IPS DF 4.7 (cell line): ENCODE results near the gene SCUBE1.
"Not testable (repeated sequence)": the region's sequence is repeated elsewhere in the genome, so short reads cannot be mapped to it uniquely, and the experiment has no call there.

Experiments
- DNase-seq: peaks from one replicate; pipeline ENCODE4 v3.0.0-alpha.2; 2013; ENCODE audit warnings: low spot score; ENCODE audit errors: extremely low read depth

SCUBE1 gene

DNA sequence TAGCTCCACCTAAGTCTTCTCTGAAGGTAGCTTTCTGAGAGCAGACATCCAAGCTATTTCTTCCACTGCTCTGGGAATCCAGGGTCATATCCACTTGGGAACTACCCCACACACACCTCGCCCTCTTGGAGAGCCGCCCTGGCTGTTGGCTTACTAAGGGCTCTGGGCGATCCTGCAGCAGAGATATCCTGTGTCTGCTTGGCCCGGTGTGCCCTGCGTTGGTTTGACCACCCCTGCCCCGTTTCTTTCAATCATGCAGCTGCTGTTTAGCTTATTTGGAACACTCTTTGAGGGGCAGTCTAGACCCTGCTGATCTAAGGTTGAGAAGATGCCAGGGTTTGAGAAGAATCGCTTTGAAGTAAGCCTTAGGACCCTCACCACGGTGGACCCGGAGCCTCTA, 17.4 kb upstream of the SCUBE1 start:
- no peak for DNase-seq

DNA sequence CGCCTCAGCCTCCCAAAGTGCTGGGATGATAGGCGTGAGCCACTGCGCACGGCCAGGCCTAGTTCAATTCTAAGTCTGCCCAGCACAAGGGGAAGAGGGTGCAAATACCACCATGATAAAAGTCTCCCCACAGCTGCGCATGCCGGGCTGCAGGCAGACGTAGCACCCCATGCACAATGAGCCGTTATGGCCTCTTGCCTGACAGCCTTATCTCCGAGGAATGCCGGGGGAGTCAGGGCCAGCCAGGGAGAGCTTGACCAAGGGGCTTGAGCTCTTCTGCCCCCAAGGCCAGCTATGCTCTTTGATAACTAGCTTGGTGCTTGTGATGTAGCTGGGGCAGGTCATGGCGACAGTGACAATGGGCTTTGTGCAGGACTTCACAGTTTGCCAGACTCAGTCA, 13.7 kb upstream of the SCUBE1 start:
- no peak for DNase-seq

DNA sequence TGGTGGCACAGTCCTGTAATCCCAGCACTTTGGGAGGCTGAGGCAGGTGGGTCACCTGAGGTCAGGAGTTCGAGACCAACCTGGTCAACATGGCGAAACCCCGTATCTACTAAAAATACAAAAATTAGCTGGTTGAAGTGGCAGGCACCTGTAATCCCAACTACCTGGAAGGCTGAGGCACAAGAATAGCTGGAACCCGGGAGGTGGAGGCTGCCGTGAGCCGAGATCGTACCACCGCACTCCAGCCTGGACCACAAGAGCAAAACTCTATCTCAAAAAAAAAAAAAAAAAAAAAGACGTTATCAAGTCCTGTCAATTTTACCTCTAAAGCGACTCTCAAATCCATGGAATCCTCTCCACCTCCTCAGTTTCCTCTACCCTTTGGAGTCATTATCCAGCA, 12.5 kb upstream of the SCUBE1 start:
- not testable (repeated sequence) for DNase-seq

DNA sequence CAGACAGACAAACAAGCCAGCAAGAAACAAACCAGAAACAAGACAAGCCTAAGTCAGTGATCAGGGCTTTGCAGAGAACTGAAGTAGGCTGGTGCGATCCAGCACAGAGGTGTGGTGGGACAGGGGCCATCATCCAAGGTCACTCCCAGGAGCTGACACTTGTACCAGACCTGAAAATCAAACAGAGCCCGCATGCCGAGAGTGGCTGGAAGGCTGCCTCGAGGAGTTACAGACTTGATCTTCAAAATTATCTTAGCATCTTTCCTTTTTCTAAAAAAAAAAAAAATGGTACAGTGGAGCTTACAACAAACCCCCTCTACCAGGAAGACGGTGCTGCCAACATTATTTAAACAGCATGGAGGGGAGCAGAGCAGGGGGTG, 8.8 kb upstream of the SCUBE1 start:
- no peak for DNase-seq

DNA sequence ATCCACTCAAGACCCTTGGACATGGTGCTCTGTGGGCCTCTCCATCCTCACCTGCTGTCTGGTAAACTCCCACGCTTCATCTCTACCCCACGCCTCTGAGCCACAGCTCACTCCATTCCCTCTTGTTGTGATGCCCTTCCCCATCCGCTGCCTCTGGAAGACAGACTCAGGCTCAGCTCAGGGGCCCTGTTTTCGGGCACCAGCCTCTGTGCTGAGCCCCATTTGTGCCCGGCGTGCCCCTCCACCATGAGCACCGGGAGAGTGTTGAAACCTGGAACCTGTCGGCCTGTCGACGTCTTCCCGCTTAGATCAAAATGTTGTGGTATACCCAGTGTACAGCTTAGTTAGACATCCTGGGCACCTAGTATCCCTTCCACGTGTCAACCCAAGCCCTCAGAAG, 6.5 kb upstream of the SCUBE1 start:
- no peak for DNase-seq

DNA sequence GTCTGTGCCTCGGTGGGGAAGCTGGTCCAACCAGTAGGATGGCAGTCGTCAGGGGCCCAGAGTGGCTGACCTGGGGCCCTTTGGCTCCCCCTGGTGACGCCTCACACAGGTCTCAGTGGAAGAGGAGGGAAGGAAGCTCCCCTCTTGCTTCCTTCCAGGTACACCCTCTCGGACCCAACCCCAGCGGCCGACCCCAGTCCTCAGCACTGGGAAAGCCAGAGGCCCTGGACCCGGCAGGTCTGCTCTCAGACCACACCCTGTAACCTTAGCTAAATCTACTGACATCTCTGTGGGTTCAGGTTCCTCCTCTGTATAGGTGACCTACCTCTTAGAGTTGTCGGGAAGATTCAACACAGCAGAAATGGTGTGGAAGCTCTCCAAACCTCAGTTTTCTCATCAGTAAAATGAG, 3.4 kb upstream of the SCUBE1 start:
- peak; percentile 53 for DNase-seq

DNA sequence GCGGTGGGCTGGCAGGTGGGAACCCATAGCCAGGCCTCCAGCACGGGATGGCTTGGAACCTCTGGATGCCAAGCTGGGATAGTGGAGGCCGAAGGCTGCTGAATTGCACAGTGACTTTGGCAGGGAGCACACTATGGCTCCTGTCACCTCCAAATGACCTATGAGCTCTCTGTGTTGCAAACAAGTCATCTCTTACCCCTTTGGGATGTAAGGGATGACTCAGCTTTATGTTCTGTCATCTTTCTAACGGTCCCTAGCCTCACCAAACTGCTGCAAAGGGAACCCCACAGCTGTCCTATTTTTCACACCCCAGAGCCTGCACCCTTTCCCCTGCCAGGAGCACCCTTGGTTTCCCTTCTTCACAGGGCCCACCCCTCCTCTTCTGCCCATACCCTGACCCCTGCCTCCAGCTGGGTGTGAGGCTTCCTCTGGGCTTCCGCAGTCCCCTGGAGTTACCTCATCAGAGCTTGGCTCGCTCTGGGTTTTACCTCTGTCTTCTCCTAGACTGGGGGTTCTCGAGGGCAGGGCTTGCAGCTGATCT, 2.7 kb upstream of the SCUBE1 start:
- DNase-seq = no peak

DNA sequence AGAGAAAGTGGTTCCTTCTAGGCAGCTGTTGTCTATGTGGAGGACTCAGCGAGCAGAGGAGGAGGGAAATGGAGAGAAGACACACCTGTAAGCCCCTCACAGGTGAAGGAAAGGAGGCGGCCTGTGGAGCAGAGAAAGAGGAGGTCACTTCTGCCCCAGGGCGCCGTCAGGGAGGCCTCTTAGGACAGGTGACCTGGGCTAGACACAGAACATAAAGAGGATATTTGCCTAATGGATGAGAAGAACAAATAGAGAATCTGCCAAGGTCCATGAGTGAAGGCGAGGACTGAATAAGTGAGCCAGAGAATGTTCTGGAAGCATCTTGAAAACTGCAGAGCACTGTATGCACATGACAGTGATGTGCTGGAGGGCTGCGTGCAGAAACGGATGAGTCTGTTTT, 2.2 kb upstream of the SCUBE1 start:
- no peak for DNase-seq

DNA sequence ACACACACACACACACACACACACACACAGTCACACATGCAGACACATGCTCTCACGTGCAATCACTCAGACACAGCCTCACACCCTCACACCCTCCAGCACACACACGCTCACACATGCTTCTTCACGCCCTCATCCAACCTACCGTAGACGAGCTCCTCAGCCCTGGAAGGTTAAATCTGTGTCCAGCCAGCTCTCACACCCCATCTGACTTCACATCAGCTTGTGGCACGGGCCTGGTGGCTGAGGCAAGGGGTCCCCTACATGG, 1.3 kb upstream of the SCUBE1 start:
- DNase-seq = no peak

DNA sequence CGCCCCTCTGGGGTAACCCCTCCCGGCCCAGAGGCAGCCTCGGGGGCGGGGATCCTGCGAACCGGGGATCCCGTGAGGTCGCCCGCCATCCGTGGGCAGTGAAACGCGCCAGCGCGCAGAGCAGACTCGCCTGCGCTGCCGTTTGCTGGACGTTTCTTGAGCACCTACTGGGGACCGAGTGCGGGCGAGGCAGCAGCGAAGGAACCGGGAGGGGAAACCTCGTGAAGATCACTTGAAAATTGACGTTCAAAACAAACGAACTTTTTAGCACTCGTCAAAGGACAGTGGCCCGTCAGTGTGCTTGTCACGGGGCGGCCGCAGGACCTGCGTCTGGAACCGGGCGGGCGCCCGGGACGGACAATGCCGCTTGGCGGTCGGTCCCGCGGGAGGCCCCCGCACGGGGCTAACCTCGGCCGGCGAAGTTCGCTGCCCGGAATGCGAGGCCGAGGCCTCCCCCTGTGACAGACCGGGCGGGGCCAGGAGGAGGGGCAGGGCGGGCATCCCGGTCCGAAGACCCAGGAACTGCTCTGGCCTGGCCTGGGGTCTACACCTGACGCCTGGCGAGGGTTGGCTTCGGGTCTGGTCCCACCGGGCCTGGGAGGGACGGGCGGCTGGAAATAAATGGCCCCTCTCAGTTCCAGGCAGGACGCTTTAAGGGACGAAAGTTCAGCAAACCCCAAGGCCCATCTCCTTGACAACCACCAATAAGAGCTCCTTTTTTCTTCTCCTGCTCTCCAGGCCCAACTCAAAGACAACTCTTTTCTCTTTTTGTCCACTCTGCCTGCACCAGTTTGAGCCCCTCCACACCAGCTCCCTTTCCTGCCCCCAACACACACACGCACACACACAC, 723 bp upstream of the SCUBE1 start:
- no peak for DNase-seq

DNA sequence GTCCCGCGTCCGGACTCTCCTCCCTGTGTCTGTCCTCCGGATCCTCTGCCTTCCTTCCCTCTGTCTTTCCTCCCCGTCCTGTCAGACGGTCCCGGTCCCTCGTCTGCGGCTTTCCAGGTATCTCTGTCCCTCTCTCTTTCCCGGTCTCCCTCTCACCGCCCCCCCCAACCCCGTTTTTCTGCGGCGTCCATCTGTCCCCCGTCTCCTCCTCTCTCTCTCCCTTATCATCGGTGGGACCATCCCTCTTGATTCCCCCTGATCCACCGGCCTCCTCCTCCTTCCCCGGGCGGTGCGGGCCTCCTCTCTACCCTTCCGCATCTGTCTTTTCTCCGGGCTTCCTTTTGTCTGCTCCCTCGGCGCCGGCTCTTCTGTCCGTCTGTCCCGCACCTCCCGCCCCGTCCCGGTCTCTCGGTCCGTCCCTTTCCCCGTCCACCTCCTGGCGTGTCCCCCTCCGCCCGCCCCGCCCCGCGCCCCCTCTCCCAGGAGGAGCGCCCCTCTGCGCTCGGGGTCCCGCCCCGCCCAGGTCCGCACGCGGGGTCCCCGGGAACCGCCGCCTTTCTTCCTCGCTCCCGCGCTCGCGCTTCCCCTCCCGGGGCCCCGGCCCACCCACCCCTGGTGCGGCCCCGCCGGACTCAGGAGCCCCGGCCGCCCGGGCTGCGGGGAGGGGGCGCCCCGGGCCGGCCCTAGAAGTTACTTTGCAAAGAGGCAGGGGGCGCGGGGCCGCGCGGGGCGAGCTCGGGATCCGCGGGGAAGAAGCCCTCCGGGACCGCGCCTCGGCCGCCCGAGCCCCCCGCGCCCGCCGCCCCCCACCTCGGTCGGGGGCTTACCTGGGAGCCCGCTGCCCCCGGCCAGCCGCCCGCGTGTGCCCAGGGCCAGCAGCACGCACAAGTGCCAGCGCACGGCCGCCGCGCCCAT, 568 bp downstream of the SCUBE1 start:
- DNase-seq = no peak

DNA sequence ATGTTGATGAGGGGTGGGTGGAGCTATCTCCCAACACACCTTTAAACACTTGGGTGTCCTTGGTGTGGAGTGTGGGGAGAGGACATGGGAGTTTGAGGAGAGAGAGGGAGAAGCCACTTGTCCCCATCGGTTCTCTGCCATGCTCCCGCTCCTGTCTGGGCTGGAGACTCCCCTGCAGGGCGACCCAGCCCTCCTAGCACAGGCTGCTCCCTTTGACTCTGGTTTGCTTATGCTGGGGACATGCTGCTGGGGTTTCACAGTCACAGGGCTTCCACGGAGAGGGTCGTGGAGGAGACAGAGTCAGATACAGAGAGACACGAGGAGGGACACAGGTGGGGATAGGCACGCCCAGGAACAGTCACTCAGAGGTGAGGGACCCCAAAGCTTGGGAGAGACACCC, 1.6 kb downstream of the SCUBE1 start:
- no peak for DNase-seq

DNA sequence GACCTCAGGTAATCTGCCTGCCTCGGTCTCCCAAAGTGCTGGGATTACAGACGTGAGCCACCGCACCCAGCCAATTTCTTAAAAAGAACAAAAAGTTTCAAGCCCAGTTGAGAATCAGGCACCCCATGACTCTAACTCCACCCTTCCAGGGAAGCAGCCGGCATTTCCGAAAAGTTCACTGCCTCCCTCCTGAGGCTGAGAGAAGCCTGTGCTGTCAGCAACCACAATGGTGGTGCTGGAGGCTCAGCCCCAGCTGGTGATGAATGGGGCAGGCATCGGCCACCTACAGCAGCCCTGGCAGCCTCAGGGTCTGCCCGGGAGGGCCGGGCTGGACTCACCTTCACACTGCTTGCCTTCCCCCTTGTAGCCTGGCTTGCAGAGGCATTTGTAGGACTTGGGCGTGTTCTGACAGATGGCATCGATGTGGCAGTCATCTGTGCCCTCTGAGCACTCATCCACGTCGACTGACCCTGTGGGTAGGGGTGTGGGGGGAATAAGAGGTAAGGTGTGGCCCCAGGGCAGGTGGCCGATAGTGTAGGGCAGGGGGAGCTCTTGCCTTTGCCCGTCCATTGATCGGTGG, 4.3 kb downstream of the SCUBE1 start:
- no peak for DNase-seq

DNA sequence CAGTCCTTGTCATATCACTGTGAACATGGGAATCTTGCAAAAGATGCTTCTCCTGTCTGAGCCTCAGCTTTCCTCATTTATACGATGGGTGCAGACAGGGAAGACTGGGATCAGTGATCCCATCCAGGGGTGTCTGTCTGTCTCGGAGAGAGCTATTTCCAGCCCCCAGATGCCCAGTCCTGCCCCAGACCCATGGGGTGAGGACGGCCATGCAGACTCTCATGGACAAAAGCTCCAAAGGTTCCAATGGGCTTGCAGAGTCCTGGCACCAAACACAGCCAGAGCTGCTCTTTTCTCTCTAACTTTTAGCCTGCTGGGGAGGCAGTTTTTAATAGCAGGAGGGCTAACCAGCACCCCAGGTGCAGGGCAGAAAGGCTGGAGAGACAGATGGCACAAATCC, 5.2 kb downstream of the SCUBE1 start:
- DNase-seq = no peak

DNA sequence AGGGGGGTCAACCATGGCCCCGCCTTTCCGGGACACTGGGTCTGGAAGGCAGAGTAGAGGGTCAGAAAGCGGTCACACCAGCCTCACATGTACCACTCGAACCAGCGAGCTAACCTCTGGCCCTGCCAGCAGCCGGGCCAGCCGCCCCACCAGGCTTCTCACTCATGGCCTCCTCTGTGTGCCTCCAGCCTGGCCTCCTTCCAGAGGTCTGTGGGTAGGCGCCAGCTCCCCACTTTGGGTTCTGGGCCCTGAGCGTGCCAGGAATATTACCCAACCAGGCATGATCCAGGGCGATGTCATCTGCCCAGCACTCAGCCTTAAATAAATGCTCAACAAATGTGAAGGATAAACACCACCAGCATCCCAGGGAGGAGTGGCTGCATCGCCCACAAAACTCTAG, 5.8 kb downstream of the SCUBE1 start:
- DNase-seq = no peak

DNA sequence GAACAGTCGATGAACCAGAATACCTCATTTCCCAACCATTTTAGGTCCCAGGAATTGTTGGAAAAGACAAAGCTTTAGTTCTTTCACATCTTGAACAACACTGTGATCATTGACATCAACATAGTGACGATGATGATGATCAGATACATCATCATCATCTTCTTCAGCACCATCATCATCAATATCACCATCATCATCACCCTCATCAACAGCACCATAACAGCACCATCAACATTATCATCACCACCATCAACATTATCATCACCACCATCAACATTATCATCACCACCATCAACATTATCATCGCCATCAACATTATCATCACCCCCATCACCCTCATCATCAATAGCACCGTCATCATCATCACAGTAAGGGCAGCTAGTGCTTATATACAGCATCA, 8.8 kb downstream of the SCUBE1 start:
- no peak for DNase-seq

DNA sequence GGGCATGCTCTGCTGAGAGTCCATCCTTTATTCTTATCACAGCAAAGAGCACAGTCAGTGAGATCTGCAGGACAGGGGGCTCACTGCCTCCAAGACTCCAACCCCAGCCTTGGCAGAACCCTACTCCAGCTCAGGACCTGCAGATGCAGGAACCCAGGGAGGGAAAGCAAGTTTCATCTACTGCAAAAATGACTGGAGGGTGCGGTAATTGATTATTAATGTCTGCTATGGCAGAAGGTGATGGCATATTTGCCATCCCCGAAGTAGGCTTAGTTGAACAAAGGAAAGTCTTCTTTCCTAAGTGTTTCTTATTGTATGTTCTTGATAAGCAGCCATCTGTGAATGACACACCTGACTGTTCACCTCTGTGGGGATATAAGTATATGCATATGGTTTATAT, 9.2 kb downstream of the SCUBE1 start:
- no peak for DNase-seq

DNA sequence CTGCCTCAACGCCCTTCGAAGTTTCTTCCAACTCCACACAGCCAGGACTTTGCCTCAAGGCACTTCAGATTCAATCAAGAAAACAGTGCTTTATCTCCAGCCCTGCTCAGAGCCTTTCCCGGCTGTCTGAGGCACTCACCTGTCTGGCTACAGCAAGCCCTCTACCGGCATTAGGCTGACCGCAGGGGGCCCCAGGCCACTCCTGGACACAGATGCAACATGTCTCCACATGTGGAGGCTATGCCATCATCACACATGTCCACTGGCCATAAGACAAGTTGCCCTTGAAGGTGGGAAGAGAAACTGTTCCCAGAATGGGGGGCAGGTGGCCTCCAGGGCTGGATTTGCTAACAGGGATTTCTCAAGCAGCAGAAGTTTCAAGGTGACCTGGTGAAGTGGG, 10.0 kb downstream of the SCUBE1 start:
- DNase-seq = no peak

DNA sequence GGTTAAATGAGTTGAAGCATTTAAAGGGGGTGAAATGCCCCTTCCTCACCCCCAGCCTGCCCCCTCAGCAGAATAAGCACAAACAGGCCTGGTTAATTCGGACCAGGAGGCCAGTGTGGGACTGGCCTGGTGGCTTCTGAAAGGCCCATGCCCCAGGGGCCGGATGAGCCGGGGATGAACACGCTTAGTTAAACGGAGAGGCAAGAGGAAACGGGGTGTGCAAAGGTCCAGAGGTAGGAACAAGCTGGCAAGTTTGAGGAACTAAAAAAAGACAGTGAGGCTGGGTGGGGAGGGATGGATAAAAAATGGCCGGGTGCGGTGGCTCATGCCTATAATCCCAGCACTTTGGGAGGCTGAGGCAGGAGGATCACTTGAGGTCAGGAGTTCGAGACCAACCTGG, 11.5 kb downstream of the SCUBE1 start:
- no peak for DNase-seq

DNA sequence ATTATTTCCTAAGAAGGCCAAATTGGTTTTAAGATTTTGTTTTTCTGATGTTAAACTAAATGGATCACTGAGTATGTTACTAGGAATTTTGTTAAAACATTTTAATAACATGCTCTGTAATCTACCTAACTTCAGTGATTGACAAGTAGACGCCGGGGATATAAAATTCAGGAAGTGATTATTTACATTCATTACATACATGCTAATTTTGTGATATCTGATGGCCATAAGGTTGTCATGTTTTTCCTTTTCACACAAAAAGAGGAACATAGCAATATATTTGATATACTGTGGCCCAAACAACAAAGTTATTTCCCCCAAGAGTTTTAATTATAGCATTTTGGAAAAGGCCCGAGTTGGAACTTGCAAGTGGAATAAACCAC, 12.1 kb downstream of the SCUBE1 start:
- no peak for DNase-seq

DNA sequence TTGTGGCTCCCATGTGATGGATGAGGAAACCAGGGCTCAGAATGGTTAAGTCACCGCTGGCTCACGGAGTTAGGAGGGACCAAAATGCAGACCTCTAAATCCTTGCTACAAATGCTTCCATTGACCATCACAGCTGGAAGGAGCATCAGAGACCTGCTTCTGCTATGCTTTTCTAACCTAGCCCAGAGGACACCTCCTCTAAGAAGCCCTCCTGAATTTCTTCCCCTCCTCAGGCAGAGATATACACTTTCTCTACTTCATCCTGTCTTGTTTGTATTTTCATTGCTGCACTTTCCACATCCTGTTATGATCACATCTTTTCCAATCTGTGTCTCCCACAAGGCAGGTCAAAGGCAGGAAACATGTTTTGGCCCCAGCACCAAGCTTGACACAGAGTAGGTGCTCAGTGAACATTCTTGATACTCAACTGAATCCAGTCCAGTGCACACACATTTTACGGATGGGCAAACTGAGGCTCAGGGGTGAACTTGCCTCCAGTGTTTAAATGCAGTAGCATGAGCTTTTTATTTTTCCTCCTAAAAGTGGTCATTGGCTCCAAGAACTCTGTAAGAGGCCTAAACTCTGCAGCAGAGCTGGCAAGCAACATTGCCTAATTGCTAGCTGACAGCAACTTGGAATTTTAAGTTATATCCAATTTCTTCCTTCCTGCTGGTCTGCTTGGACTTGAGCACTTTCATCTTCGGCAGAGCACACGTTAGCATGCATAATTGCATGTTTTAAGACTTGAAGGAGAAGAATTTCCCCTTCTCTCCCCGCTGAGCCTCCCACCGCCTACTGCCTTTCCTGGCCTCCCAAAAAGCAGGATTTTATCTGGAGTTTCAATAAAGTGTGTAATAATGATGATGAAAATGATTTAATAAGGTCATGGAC, 12.7 kb downstream of the SCUBE1 start:
- DNase-seq = no peak
